Measurements from ENCODE around the gene PRKAR1A. TPM values are rescaled to one million over a fixed set of nuclear protein-coding genes. Genes with fewer than 3 reads are reported as not detected.

PRKAR1A gene
- total and polyA plus RNA-seq, 9 donors, result 137 to 501 (median 375) TPM

DNA sequence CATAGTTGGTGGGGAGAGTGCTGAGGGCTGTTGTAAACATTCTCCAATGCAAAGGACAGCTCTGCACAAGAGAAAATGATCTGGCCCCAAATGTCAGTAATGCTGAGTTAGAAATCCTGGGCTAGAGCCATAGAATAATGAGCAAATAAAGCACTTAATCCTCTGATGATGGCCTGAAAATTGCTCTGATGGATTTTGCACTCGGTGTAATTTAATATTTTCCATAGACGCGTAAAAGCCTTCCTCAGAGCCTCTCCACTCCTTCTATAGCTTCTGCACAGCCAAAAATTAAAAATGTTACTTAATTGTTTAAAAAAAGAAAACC lies 65.2 kb downstream of the PRKAR1A start:
- Histone ChIP-seq H3K27ac (peak overlapping the region in 1 of 2 donors; percentile 50), H3K27me3 (no peaks in the 10 kb centered on the region), H3K4me3 (no peak overlapping the region), H3K4me1 (ENCODE audit: insufficient read depth) (peaks cover 19% of the 10 kb centered on the region), H3K9me3 (no peaks in the 10 kb centered on the region), H3K36me3 (no peaks in the 10 kb centered on the region)
- no peak for DNase-seq
- 50 to 64% (median 51%) methylated on average over 3 of the region's 3 CpGs for WGBS, 3 donors
- intact Hi-C loops (cut with DNase I), result no loop called here
- TF ChIP-seq EP300 (IDR thresholded peaks at IDR 0.05) (no peak), CTCF (IDR thresholded peaks at IDR 0.05) (no peak), POLR2A (IDR thresholded peaks at IDR 0.05) (no peak)

DNA sequence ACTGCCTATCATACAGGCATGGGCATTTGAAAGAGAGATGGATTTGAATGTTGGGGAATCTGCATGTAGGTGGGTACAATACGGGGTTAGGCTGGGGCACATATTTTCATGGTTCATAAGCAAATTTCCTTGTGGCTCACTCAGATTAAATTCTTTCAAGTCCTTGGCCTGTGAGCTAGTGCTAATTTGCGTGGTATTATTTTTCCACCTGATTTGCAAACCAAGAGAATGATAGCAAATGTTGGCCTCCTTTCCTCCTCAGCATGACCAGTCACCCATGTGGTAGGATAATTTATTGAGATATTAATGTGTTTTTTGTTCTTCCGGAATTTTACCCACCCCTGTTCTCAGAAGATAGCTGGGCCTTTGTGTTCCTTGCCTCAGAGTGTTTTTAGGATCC lies 66.0 kb downstream of the PRKAR1A start:
- 42 to 69% (median 55%) methylated on average over 3 of the region's 3 CpGs for WGBS, 3 donors
- no peak for DNase-seq
- Histone ChIP-seq H3K4me3 (no peak overlapping the region), H3K4me1 (ENCODE audit: insufficient read depth) (peaks cover 19% of the 10 kb centered on the region), H3K27ac (no peak overlapping the region), H3K9me3 (no peaks in the 10 kb centered on the region), H3K27me3 (no peaks in the 10 kb centered on the region), H3K36me3 (no peaks in the 10 kb centered on the region)
- no peak for TF ChIP-seq EP300 (IDR thresholded peaks at IDR 0.05)
- TF ChIP-seq CTCF (IDR thresholded peaks at IDR 0.05), result no peak
- no peak for TF ChIP-seq POLR2A (IDR thresholded peaks at IDR 0.05)
- intact Hi-C loops (cut with DNase I), result no loop called here

- no peak overlapping the region for H3K4me3 ChIP-seq
- H3K9me3 ChIP-seq, result no peaks in the 10 kb centered on the region
- no peak for TF ChIP-seq POLR2A (IDR thresholded peaks at IDR 0.05)
- TF ChIP-seq EP300 (IDR thresholded peaks at IDR 0.05), result no peak
- TF ChIP-seq CTCF (IDR thresholded peaks at IDR 0.05), result no peak
- no peaks in the 10 kb centered on the region for H3K27me3 ChIP-seq
- intact Hi-C loops (cut with DNase I), result no loop called here
- H3K4me1 ChIP-seq (ENCODE audit: insufficient read depth), result peaks cover 19% of the 10 kb centered on the region
- no peak for DNase-seq
- WGBS, 3 donors, result 83 to 92% (median 92%) methylated on average over 8 of the region's 8 CpGs
- H3K27ac ChIP-seq, result peak overlapping the region in 1 of 2 donors; percentile 68
- no peaks in the 10 kb centered on the region for H3K36me3 ChIP-seq
These were observed 67.1 kb downstream of the PRKAR1A start for GRCh38 chr17:68579194-68579927.

GRCh38 chr17:68580236-68580770 lies 68.1 kb downstream of the PRKAR1A start:
- intact Hi-C loops (cut with DNase I), result no loop called here
- 8 to 12% (median 9%) methylated on average over 6 of the region's 6 CpGs for WGBS, 3 donors
- H3K27ac ChIP-seq, result peak overlapping the region in 1 of 2 donors; percentile 68
- H3K9me3 ChIP-seq, result no peaks in the 10 kb centered on the region
- no peak overlapping the region for H3K4me3 ChIP-seq
- DNase-seq, result peak; percentile 49 to 73 (median 59)
- no peaks in the 10 kb centered on the region for H3K36me3 ChIP-seq
- H3K27me3 ChIP-seq, result no peaks in the 10 kb centered on the region
- TF ChIP-seq EP300 (IDR thresholded peaks at IDR 0.05) (peak; percentile 85), CTCF (IDR thresholded peaks at IDR 0.05) (no peak)
- peaks cover 19% of the 10 kb centered on the region for H3K4me1 ChIP-seq (ENCODE audit: insufficient read depth)
